Measurements from ENCODE around the gene BCL11A. TPM values are rescaled to one million over a fixed set of nuclear protein-coding genes. Genes with fewer than 3 reads are reported as not detected.

The BCL11A gene
- total and polyA plus RNA-seq, 4 donors = 0.08 to 8.5 (median 0.47) TPM

- TF ChIP-seq REST (IDR thresholded peaks at IDR 0.05) = no peak
- TF ChIP-seq NR2F2 (IDR thresholded peaks at IDR 0.05) = no peak
- no peak for TF ChIP-seq JUND (IDR thresholded peaks at IDR 0.05)
- TF ChIP-seq RXRA (IDR thresholded peaks at IDR 0.05) = no peak
- TF ChIP-seq ATF3 (IDR thresholded peaks at IDR 0.05) = no peak
- no peak for TF ChIP-seq TAF1 (conservative IDR thresholded peaks at IDR 0.05)
- no peak for TF ChIP-seq EGR1 (IDR thresholded peaks at IDR 0.05; ENCODE audit: low read depth in 2 of 2)
- TF ChIP-seq HNF4G (IDR thresholded peaks at IDR 0.05) = no peak
Observed at GRCh38 chr2:60405271-60405919, 148.1 kb downstream of the BCL11A start (continued).

Other genes with a start within 250 kb of the BCL11A start
- 1 to 10 TPM; 5.0 to 7.7 TPM for gene PAPOLG, start 202.6 kb upstream of the BCL11A start, total RNA-seq
- gene PAPOLG, start 202.6 kb upstream of the BCL11A start, polyA plus RNA-seq = 1 to 10 TPM; 1.8 to 2.1 TPM

Data from liver (tissue), 5 donors.